Thymus (tissue), 11 donors: ENCODE measurements around the gene TVP23A. TPM values are rescaled to one million over a fixed set of nuclear protein-coding genes. Genes with fewer than 3 reads are reported as not detected.

Source experiments
- DNase-seq, 9 donors: peaks; one replicate each; pipeline ENCODE4 v3.0.0-alpha.2; 2013; ENCODE audit warnings: low spot score in 9 of 9, low read depth in 6 of 9, missing footprints in 1 of 9
- H3K27ac ChIP-seq, 2 donors: one replicate each; pipeline ENCODE4 v1.5.1; 2013; ENCODE audit warnings: control low read depth in 1 of 2, low read depth in 1 of 2, low read length in 1 of 2, mild to moderate bottlenecking in 1 of 2, moderate library complexity in 1 of 2
- H3K27me3 ChIP-seq, 2 donors: one replicate each; pipeline ENCODE4 v1.5.1; 2013; ENCODE audit warnings: low read length in 1 of 2; ENCODE audit not compliant: control insufficient read depth in 2 of 2, insufficient read depth in 1 of 2
- H3K36me3 ChIP-seq, 2 donors: one replicate each; pipeline ENCODE4 v1.5.1; 2013; ENCODE audit warnings: low read length in 1 of 2, mild to moderate bottlenecking in 1 of 2, moderate library complexity in 1 of 2; ENCODE audit not compliant: control insufficient read depth in 2 of 2, insufficient read depth in 2 of 2
- H3K4me1 ChIP-seq, 2 donors: one replicate each; pipeline ENCODE4 v1.5.1; 2013; ENCODE audit warnings: low read length in 2 of 2; ENCODE audit not compliant: control insufficient read depth in 2 of 2, insufficient read depth in 2 of 2
- H3K4me3 ChIP-seq, 2 donors: one replicate each; pipeline ENCODE4 v1.5.1; 2013; ENCODE audit warnings: low read length in 2 of 2, control low read depth in 1 of 2, mild to moderate bottlenecking in 1 of 2
- H3K9me3 ChIP-seq, 2 donors: one replicate each; pipeline ENCODE4 v1.5.1; 2013; ENCODE audit warnings: low read length in 1 of 2, mild to moderate bottlenecking in 1 of 2; ENCODE audit not compliant: control insufficient read depth in 2 of 2, insufficient read depth in 1 of 2
- WGBS: extraction: QIAGEN DNeasy Blood & Tissue Kit; methylation state at CpG from one replicate; pipeline ENCODE4 v1.1.7; 2013; 5-methylcytosine and 5-hydroxymethylcytosine counted together
- polyA plus RNA-seq: library from polyadenylated mRNA; stranded (reverse); fragments of 200-250 nt; gene quantifications from one replicate; pipeline ENCODE4 v1.2.3, GENCODE V29; 2013
- total RNA-seq: library from RNA; stranded (reverse); fragments of 120-200 nt; gene quantifications from one replicate; pipeline ENCODE4 v1.2.4, GENCODE V29; 2013
- donor health status: healthy.

The TVP23A gene
- total and polyA plus RNA-seq, 2 donors = 5.1 to 7.4 TPM

- WGBS = 97% methylated on average over 6 of the region's 6 CpGs
- H3K36me3 ChIP-seq = no peaks in the 10 kb centered on the region
- H3K9me3 ChIP-seq = no peaks in the 10 kb centered on the region
- DNase-seq = no peak
- H3K4me3 ChIP-seq = no peak overlapping the region
- no peaks in the 10 kb centered on the region for H3K27me3 ChIP-seq
- no peak overlapping the region for H3K27ac ChIP-seq
- H3K4me1 ChIP-seq = peaks cover 0 to 2% of the 10 kb centered on the region in 2 donors
Observed at GRCh38 chr16:10839279-10839666, 20.7 kb upstream of the TVP23A start.

GRCh38 chr16:10838621-10839278, 20.2 kb upstream of the TVP23A start:
- H3K27me3 ChIP-seq = no peaks in the 10 kb centered on the region
- no peak overlapping the region for H3K4me3 ChIP-seq
- no peaks in the 10 kb centered on the region for H3K36me3 ChIP-seq
- WGBS = 93% methylated on average over 10 of the region's 10 CpGs
- DNase-seq = no peak
- H3K4me1 ChIP-seq = peaks cover 0 to 2% of the 10 kb centered on the region in 2 donors
- H3K9me3 ChIP-seq = no peaks in the 10 kb centered on the region
- no peak overlapping the region for H3K27ac ChIP-seq

GRCh38 chr16:10836174-10836853, 17.7 kb upstream of the TVP23A start:
- Histone ChIP-seq H3K27ac (no peak overlapping the region), H3K4me1 (peaks cover 0 to 4% of the 10 kb centered on the region in 2 donors), H3K36me3 (no peaks in the 10 kb centered on the region), H3K9me3 (no peaks in the 10 kb centered on the region), H3K27me3 (no peaks in the 10 kb centered on the region), H3K4me3 (no peak overlapping the region)
- no peak for DNase-seq
- 93% methylated on average over 1 of the region's 1 CpG for WGBS

- 93% methylated on average over 7 of the region's 7 CpGs for whole genome bisulfite sequencing
- Histone ChIP-seq H3K27ac (no peak overlapping the region), H3K36me3 (no peaks in the 10 kb centered on the region), H3K4me1 (peaks cover 0 to 4% of the 10 kb centered on the region in 2 donors), H3K4me3 (no peak overlapping the region), H3K27me3 (no peaks in the 10 kb centered on the region), H3K9me3 (no peaks in the 10 kb centered on the region)
- DNase-seq = no peak
Observed at GRCh38 chr16:10835281-10835931, 16.8 kb upstream of the TVP23A start.

GRCh38 chr16:10834766-10835165, 16.2 kb upstream of the TVP23A start:
- H3K9me3 ChIP-seq = no peaks in the 10 kb centered on the region
- no peak for DNase-seq
- 94% methylated on average over 1 of the region's 1 CpG for WGBS

GRCh38 chr16:10834130-10834529, 15.5 kb upstream of the TVP23A start:
- H3K9me3 ChIP-seq = no peaks in the 10 kb centered on the region
- no peak for DNase-seq
- H3K4me1 ChIP-seq = peaks cover 0 to 8% of the 10 kb centered on the region in 2 donors
- no peak overlapping the region for H3K4me3 ChIP-seq
- no peaks in the 10 kb centered on the region for H3K36me3 ChIP-seq
- WGBS = 94% methylated on average over 10 of the region's 10 CpGs
- no peaks in the 10 kb centered on the region for H3K27me3 ChIP-seq
- no peak overlapping the region for H3K27ac ChIP-seq

More at GRCh38 chr16:10834766-10835165, 16.2 kb upstream of the TVP23A start:
- Histone ChIP-seq H3K4me3 (no peak overlapping the region), H3K36me3 (no peaks in the 10 kb centered on the region), H3K27ac (no peak overlapping the region), H3K4me1 (peaks cover 0 to 4% of the 10 kb centered on the region in 2 donors), H3K27me3 (no peaks in the 10 kb centered on the region)

DNA sequence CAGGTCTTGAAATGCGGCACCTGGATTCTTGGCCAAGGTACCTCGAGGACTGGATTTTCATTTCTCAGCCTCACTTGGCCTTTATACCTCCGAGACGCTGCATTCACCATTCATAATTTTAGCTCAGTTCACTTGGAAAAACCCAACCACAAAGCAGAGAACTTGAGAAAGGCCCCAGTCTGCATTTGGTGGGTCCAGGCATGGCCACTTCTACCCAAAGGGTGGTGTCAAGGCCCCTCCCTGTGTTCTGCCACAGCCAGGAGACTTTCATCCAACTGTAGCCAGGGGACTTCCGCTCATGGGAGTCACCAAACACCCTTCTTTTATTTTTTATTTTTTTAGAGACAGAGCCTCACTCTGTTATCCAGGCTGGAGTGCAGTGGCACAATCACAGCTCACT, 14.7 kb upstream of the TVP23A start:
- Histone ChIP-seq H3K27ac (peak overlapping the region in 1 of 2 donors; percentile 11), H3K9me3 (no peaks in the 10 kb centered on the region), H3K36me3 (no peaks in the 10 kb centered on the region), H3K27me3 (no peaks in the 10 kb centered on the region), H3K4me3 (no peak overlapping the region), H3K4me1 (peaks cover 0 to 12% of the 10 kb centered on the region in 2 donors)
- 94% methylated on average over 5 of the region's 5 CpGs for WGBS
- no peak for DNase-seq

DNA sequence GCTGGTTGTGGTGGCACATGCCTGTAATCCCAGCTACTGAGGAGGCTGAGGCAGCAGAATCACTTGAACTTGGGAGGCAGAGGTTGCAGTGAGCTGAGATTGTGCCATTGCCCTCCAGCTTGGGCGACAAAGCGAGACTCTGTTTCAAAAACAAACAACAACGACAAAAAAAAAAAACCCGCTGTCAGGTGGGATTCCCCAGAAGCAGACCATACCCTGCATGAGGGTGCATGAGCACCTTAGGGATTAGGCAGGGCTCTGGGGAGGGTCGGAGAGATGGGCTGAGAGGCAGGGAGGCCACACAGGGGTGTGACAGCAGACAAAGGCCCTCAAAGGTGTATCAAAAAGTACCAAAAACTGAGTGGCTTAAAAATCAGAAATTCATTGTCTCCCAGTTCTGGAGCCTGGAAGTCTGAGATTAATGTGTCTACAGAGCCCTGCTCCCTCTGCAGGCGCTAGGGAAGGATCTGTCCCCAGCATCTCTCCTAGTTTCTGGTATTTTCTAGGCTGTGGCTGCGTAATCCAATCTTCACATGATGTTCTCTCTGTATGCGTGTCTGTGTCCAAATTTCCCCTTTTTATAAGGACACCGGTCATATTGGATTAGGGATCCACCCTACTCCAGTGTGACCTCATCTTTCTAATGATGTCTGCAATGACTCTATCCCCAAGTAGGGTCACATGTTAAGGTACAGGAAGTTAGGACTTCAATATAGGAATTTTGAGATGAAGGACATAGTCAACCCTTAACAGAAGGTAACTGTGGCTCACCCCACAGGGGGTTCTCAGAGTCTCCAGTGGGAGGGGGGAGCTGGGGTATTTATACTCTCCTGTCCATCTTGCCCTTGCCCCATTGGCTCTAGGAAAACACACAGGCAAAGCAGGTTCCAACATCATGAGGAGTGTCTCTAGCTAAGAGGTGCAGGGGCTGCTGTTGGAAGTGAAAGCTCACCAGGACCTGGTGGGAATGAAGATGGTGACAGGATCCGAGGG, 13.6 kb upstream of the TVP23A start:
- DNase-seq = no peak
- 87% methylated on average over 10 of the region's 10 CpGs for WGBS
- H3K4me1 ChIP-seq = peaks cover 0 to 18% of the 10 kb centered on the region in 2 donors
- H3K27ac ChIP-seq = peak overlapping the region in 1 of 2 donors; percentile 27
- H3K4me3 ChIP-seq = no peak overlapping the region
- no peaks in the 10 kb centered on the region for H3K27me3 ChIP-seq
- H3K36me3 ChIP-seq = no peaks in the 10 kb centered on the region
- no peaks in the 10 kb centered on the region for H3K9me3 ChIP-seq
